ENCODE data around the gene KRTAP9-6. TPM values are rescaled to one million over a fixed set of nuclear protein-coding genes. Genes with fewer than 3 reads are reported as not detected.
"Not testable (repeated sequence)": the region's sequence is repeated elsewhere in the genome, so short reads cannot be mapped to it uniquely, and the experiment has no call there.

Gene KRTAP9-6
- total and polyA plus RNA-seq, 12 donors: not detected

GRCh38 chr17:41230094-41230493 lies 35.1 kb upstream of the KRTAP9-6 start:
- no peak for DNase-seq
- intact Hi-C loops (cut with DNase I): no loop called here
- TF ChIP-seq, protein P1, sequence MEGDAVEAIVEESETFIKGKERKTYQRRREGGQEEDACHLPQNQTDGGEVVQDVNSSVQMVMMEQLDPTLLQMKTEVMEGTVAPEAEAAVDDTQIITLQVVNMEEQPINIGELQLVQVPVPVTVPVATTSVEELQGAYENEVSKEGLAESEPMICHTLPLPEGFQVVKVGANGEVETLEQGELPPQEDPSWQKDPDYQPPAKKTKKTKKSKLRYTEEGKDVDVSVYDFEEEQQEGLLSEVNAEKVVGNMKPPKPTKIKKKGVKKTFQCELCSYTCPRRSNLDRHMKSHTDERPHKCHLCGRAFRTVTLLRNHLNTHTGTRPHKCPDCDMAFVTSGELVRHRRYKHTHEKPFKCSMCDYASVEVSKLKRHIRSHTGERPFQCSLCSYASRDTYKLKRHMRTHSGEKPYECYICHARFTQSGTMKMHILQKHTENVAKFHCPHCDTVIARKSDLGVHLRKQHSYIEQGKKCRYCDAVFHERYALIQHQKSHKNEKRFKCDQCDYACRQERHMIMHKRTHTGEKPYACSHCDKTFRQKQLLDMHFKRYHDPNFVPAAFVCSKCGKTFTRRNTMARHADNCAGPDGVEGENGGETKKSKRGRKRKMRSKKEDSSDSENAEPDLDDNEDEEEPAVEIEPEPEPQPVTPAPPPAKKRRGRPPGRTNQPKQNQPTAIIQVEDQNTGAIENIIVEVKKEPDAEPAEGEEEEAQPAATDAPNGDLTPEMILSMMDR (IDR thresholded peaks at IDR 0.05): no peak
- TF ChIP-seq POLR2A (IDR thresholded peaks at IDR 0.05): no peak
- no peak overlapping the region for H3K4me3 ChIP-seq
- no peak overlapping the region for H3K27ac ChIP-seq
- no peaks in the 10 kb centered on the region for H3K36me3 ChIP-seq (replicated peaks in 1 of 2)
- H3K4me1 ChIP-seq (replicated peaks in 1 of 2): no peaks in the 10 kb centered on the region
- no peaks in the 10 kb centered on the region for H3K9me3 ChIP-seq (replicated peaks in 1 of 3)
- H3K27me3 ChIP-seq: no peaks in the 10 kb centered on the region

DNA sequence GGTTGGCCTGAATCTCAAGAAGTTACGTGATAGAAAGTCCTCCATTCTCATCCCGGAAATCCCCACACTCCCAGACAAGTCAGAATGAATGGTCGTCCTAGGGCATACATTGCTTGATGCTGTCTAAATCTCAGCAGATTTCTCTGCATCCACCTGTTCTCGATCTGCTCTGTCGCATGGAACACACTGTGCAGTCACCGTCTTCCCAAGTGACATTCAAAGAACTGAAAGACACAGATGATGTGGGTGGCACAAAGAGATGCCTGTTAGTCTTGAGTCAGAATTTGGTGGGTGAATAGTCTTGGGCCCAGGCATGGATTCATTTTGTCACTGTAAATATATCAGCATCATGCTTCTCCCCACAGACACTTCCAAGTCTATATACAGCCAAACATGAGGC lies 33.4 kb upstream of the KRTAP9-6 start:
- 65 to 83% (median 78%) methylated on average over 6 of the region's 6 CpGs for WGBS, 4 donors
- Histone ChIP-seq H3K27ac (no peak overlapping the region), H3K27me3 (no peaks in the 10 kb centered on the region), H3K4me1 (replicated peaks in 1 of 2) (no peaks in the 10 kb centered on the region), H3K9me3 (replicated peaks in 1 of 3) (no peaks in the 10 kb centered on the region), H3K4me3 (no peak overlapping the region), H3K36me3 (replicated peaks in 1 of 2) (no peaks in the 10 kb centered on the region)
- no peak for DNase-seq
- no peak for TF ChIP-seq POLR2A (IDR thresholded peaks at IDR 0.05)
- TF ChIP-seq, protein P1 (IDR thresholded peaks at IDR 0.05): no peak
- intact Hi-C loops (cut with DNase I): no loop called here

DNA sequence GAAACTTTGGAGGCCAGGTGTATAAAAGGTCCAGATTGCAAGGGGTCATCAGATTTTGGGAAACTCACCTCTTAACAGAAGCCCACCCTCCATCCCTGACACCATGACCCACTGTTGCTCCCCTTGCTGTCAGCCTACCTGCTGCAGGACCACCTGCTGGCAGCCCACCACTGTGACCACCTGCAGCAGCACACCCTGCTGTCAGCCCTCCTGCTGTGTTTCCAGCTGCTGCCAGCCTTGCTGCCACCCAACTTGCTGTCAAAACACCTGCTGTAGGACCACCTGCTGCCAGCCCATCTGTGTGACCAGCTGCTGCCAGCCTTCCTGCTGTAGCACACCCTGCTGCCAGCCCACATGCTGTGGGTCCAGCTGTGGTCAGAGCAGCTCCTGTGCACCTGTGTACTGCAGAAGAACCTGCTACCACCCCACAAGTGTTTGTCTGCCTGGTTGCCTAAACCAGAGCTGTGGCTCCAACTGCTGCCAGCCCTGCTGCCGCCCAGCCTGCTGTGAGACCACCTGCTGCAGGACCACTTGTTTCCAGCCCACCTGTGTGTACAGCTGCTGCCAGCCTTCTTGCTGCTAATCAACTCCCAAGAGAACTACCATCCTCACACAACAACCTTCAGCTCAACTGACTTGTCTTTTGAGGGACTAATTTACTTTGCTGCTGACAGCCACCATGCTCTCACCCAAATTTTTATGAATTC lies 32.6 kb upstream of the KRTAP9-6 start, which contains the start of gene KRTAP9-3:
Gene KRTAP9-3 (plus strand): TSS at position 51 of the 707 bp plus-strand sequence. CDS start 53 bp downstream, at position 104.
- H3K4me3 ChIP-seq; H3K27me3 ChIP-seq; H3K27ac ChIP-seq; DNase-seq; intact Hi-C loops (cut with DNase I); H3K9me3 ChIP-seq (replicated peaks in 1 of 3); H3K4me1 ChIP-seq (replicated peaks in 1 of 2); H3K36me3 ChIP-seq (replicated peaks in 1 of 2): not testable (repeated sequence)
- WGBS, 4 donors: 79 to 81% methylated on average over 1 of the region's 1 CpG; no CpG with 5 or more reads in 2 of the 4 donors

- intact Hi-C loops (cut with DNase I): not testable (repeated sequence)
Measured at GRCh38 chr17:41237116-41237515, 28.1 kb upstream of the KRTAP9-6 start.

DNA sequence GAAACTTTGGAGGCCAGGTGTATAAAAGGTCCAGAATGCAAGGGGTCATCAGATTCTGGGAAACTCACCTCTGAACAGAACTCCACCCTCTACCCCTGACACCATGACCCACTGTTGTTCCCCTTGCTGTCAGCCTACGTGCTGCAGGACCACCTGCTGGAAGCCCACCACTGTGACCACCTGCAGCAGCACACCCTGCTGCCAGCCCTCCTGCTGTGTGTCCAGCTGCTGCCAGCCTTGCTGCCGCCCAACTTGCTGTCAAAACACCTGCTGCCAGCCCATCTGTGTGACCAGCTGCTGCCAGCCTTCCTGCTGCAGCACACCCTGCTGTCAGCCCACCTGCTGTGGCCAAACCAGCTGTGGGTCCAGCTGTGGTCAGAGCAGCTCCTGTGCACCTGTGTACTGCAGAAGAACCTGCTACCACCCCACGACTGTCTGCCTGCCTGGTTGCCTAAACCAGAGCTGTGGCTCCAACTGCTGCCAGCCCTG lies 27.2 kb upstream of the KRTAP9-6 start, which contains the start of gene KRTAP9-8:
Gene KRTAP9-8 (plus strand): TSS at position 51 of the 489 bp plus-strand sequence. CDS start 53 bp downstream, at position 104.
- H3K27me3 ChIP-seq; H3K4me1 ChIP-seq (replicated peaks in 1 of 2); H3K9me3 ChIP-seq (replicated peaks in 1 of 3); DNase-seq; H3K36me3 ChIP-seq (replicated peaks in 1 of 2); H3K27ac ChIP-seq; intact Hi-C loops (cut with DNase I); H3K4me3 ChIP-seq: not testable (repeated sequence)
- 20 to 55% (median 47%) methylated on average over 1 to 3 of the region's 3 CpGs for WGBS, 4 donors

More at GRCh38 chr17:41237116-41237515, 28.1 kb upstream of the KRTAP9-6 start:
- not testable (repeated sequence) for H3K36me3 ChIP-seq (replicated peaks in 1 of 2); H3K27me3 ChIP-seq; H3K9me3 ChIP-seq (replicated peaks in 1 of 3); H3K27ac ChIP-seq; H3K4me3 ChIP-seq; DNase-seq; H3K4me1 ChIP-seq (replicated peaks in 1 of 2)
- WGBS, 4 donors: 54 to 64% (median 61%) methylated on average over 4 of the region's 4 CpGs

GRCh38 chr17:41246995-41247787 lies 18.0 kb upstream of the KRTAP9-6 start:
- 44 to 56% (median 46%) methylated on average over 2 of the region's 2 CpGs for WGBS, 4 donors
- H3K4me1 ChIP-seq (replicated peaks in 1 of 2); H3K9me3 ChIP-seq (replicated peaks in 1 of 3); intact Hi-C loops (cut with DNase I); DNase-seq; H3K36me3 ChIP-seq (replicated peaks in 1 of 2); H3K27me3 ChIP-seq; H3K27ac ChIP-seq; H3K4me3 ChIP-seq: not testable (repeated sequence)

- H3K4me3 ChIP-seq; H3K27ac ChIP-seq; H3K4me1 ChIP-seq (replicated peaks in 1 of 2); DNase-seq; intact Hi-C loops (cut with DNase I); H3K9me3 ChIP-seq (replicated peaks in 1 of 3); H3K36me3 ChIP-seq (replicated peaks in 1 of 2): not testable (repeated sequence)
- 38 to 92% (median 68%) methylated on average over 1 to 2 of the region's 2 CpGs for WGBS, 4 donors
- H3K27me3 ChIP-seq: peaks cover 12% of the 10 kb centered on the region
Measured at GRCh38 chr17:41249637-41250240, 15.4 kb upstream of the KRTAP9-6 start, which contains the start of gene KRTAP9-4. Gene KRTAP9-4 (plus strand): TSS chr17:41249687. CDS start chr17:41249721, 34 bp downstream.

Measured in adrenal gland (tissue), 12 donors.